Nucleus accumbens (tissue), 56 donors: Measurements from ENCODE around the gene APLP1.

Source experiments
- DNase-seq, 56 donors: peaks; one replicate each; lab custom pipeline; 2025; lab: John Stamatoyannopoulos, UW

The APLP1 gene

GRCh38 chr19:35851213-35852028 lies 17.0 kb upstream of the APLP1 start:
- no peak for DNase-seq

GRCh38 chr19:35852029-35852780 lies 16.2 kb upstream of the APLP1 start, which contains the start of gene NPHS1:
Gene NPHS1 (minus strand): TSS chr19:35852504. CDS start chr19:35851837, 667 bp downstream.
- no peak for DNase-seq

GRCh38 chr19:35853038-35853756 lies 15.2 kb upstream of the APLP1 start:
- peak in 26 of 56 donors; percentile 3 to 67 (median 36) for DNase-seq

- DNase-seq = peak in 8 of 56 donors; percentile 1 to 64 (median 30)
Observed at GRCh38 chr19:35856546-35857149, 11.7 kb upstream of the APLP1 start, which contains the start of gene KIRREL2. Gene KIRREL2 (plus strand): TSS chr19:35856911. CDS start chr19:35857120, 209 bp downstream.

GRCh38 chr19:35858311-35858710 lies 10.1 kb upstream of the APLP1 start:
- DNase-seq = no peak

- no peak for DNase-seq
Observed at GRCh38 chr19:35859414-35859813, 9.0 kb upstream of the APLP1 start.

- no peak for DNase-seq
Observed at GRCh38 chr19:35860436-35860817, 7.9 kb upstream of the APLP1 start.

GRCh38 chr19:35860818-35861639 lies 7.3 kb upstream of the APLP1 start:
- no peak for DNase-seq

GRCh38 chr19:35861640-35862160 lies 6.7 kb upstream of the APLP1 start:
- no peak for DNase-seq

GRCh38 chr19:35862528-35862927 lies 5.8 kb upstream of the APLP1 start:
- no peak for DNase-seq

GRCh38 chr19:35863018-35863417 lies 5.4 kb upstream of the APLP1 start:
- DNase-seq = no peak

GRCh38 chr19:35868823-35869326 lies 501 bp downstream of the APLP1 start:
- DNase-seq = no peak

- peak; percentile 34 to 95 (median 82) for DNase-seq
Observed at GRCh38 chr19:35869327-35870123, 1.2 kb downstream of the APLP1 start.

GRCh38 chr19:35870124-35870736 lies 1.9 kb downstream of the APLP1 start:
- peak in 8 of 56 donors; percentile 37 to 73 (median 58) for DNase-seq

- DNase-seq = no peak
Observed at GRCh38 chr19:35870798-35871197, 2.4 kb downstream of the APLP1 start.

- DNase-seq = no peak
Observed at GRCh38 chr19:35871611-35872010, 3.2 kb downstream of the APLP1 start.

GRCh38 chr19:35872180-35872579 lies 3.8 kb downstream of the APLP1 start:
- no peak for DNase-seq
